ENCODE results near the gene FARSB.

The FARSB gene

GRCh38 chr2:222547083-222547482 is 108.8 kb downstream of the FARSB start:
- no peak for DNase-seq

GRCh38 chr2:222545823-222546795 is 109.8 kb downstream of the FARSB start:
- no peak for DNase-seq

- DNase-seq = no peak
Measured at GRCh38 chr2:222544661-222545060, 111.2 kb downstream of the FARSB start.

GRCh38 chr2:222538535-222538934 is 117.4 kb downstream of the FARSB start:
- no peak for DNase-seq

GRCh38 chr2:222535477-222535876 is 120.4 kb downstream of the FARSB start:
- no peak for DNase-seq

- no peak for DNase-seq
Measured at GRCh38 chr2:222532315-222532714, 123.6 kb downstream of the FARSB start.

GRCh38 chr2:222526480-222527277 is 129.2 kb downstream of the FARSB start:
- no peak for DNase-seq

- no peak for DNase-seq
Measured at GRCh38 chr2:222525811-222526210, 130.1 kb downstream of the FARSB start.

- peak in 1 of 3 donors; percentile 33 for DNase-seq
Measured at GRCh38 chr2:222523783-222524544, 131.9 kb downstream of the FARSB start.

- DNase-seq = no peak
Measured at GRCh38 chr2:222522082-222522481, 133.8 kb downstream of the FARSB start.

- no peak for DNase-seq
Measured at GRCh38 chr2:222521099-222521498, 134.8 kb downstream of the FARSB start.

All from suppressor macrophage treated with lipopolysaccharide for 1 hour (primary cell).